PC-3 (cell line): ENCODE measurements around the gene NPAS2.

Experiments
- EZH2 ChIP-seq: fragments of 300-600 bp; sonication (generic); IDR thresholded peaks from one replicate; pipeline ENCODE4 v1.6.1; 2017; ENCODE audit warnings: antibody characterized with exemption, mild to moderate bottlenecking, low read length; ENCODE audit not compliant: unreplicated experiment
- EZH2phosphoT487 ChIP-seq: fragments of 300-600 bp; sonication (generic); IDR thresholded peaks from 2 replicates; pipeline ENCODE4 v1.6.1; 2018; ENCODE audit warnings: mild to moderate bottlenecking, antibody characterized with exemption, low read length, borderline replicate concordance
- TF ChIP-seq, protein P1 (sequence below): fragments of 300-600 bp; sonication (generic); conservative IDR thresholded peaks from 2 replicates; pipeline ENCODE4 v1.5.1; 2017; ENCODE audit warnings: antibody characterized with exemption, low read depth, mild to moderate bottlenecking, low read length

DNA sequence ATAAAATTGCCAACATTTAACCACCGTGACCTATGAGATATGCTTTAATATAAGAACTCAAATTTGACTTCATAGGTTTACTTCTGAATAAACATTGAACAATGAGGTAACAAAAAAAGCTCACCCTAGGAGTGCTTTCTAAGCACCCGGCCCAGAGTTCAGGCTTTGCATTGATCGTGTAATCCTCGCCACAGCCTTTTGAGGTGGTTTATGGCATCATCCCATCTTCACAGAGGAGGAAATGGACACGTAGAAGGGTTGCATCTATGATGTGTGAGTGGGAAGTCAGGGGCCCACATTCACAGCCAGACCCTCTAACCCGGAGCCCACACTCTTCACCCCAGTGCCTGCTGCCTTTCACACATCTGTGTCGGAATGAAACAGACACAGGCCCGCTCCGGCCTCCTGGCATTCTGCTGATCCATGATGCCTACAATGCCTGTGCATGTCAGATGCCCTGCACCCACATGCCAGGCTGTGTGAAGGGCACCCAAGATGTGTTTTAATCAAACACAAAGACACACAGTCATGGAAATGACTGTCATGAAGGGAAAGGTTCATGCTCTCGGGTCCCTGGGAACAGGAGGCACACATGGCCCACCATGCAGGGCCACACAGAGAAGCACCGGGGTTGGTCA is 133.6 kb downstream of the NPAS2 start:
- TF ChIP-seq, protein P1, sequence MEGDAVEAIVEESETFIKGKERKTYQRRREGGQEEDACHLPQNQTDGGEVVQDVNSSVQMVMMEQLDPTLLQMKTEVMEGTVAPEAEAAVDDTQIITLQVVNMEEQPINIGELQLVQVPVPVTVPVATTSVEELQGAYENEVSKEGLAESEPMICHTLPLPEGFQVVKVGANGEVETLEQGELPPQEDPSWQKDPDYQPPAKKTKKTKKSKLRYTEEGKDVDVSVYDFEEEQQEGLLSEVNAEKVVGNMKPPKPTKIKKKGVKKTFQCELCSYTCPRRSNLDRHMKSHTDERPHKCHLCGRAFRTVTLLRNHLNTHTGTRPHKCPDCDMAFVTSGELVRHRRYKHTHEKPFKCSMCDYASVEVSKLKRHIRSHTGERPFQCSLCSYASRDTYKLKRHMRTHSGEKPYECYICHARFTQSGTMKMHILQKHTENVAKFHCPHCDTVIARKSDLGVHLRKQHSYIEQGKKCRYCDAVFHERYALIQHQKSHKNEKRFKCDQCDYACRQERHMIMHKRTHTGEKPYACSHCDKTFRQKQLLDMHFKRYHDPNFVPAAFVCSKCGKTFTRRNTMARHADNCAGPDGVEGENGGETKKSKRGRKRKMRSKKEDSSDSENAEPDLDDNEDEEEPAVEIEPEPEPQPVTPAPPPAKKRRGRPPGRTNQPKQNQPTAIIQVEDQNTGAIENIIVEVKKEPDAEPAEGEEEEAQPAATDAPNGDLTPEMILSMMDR: no peak
- TF ChIP-seq EZH2phosphoT487: no peak
- TF ChIP-seq EZH2: no peak
